Suppressor macrophage treated with lipopolysaccharide for 1 hour (primary cell): ENCODE measurements around the gene DKC1.

ENCODE experiments used
- DNase-seq, 3 donors: peaks; one replicate each; pipeline ENCODE4 v3.0.0-alpha.2; 2020 to 2022

The DKC1 gene

DNA sequence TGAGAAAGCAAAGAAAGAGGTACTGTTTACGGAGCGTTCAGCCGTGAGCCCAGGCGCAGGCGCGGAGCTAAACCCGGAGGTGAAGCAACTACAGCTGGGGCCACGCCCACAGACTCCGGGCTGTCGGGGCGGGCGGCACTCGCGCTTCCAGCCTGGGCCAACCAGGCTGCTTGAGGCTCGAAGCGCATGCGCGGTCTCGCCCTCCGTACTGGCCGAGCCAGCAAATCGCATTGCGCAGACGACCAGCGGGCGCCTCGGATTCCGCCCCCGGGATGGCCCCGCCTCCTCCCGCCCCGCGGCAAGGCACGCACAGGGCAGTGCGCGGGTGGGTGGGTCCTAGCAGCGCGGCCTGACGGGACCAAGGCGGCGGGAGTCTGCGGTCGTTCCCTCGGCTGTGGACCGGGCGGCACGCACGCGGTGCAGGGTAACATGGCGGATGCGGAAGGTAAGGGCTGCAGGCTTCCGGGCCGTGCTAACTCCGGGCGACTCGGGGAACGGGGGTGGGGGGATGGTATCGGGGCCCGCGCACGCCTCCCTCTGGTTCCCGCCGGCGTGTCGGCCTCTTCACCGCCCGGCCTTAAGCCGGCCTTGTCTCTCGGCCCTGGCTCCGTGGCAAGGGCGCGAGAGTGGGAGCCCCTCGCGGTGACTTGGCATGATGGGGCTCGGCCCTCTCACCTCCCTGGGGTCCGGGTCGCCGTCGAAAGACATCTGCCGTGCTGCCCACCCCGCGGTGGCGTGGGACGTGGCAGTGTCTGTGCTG is at the start of gene DKC1:
Gene DKC1 (plus strand): TSS at position 328 of the 760 bp plus-strand sequence. CDS start 102 bp downstream, at position 430.
- DNase-seq = peak; percentile 97

- DNase-seq = peak; percentile 49 to 66 (median 58)
These were observed 47.7 kb upstream of the DKC1 start for GRCh38 chrX:154714925-154715324.

DNA sequence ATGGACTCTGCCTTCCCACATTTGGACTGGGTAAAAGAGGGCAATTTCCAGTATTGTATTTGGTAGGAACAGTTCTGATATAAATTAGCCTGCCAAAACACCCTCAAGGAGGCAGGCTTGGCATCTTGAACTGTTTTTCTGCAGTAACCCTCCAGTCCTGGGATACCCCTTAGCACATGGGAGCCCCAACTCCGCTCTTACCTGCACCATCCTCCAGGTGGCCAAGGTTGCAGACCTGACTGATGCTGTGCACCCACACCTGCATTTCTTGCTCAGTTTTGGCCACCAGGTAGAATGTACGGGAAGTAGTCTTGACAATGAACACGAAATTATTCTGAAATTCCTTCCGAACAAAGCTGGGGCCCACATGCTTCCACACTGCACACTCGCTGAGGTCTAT is 46.8 kb upstream of the DKC1 start:
- no peak for DNase-seq

DNA sequence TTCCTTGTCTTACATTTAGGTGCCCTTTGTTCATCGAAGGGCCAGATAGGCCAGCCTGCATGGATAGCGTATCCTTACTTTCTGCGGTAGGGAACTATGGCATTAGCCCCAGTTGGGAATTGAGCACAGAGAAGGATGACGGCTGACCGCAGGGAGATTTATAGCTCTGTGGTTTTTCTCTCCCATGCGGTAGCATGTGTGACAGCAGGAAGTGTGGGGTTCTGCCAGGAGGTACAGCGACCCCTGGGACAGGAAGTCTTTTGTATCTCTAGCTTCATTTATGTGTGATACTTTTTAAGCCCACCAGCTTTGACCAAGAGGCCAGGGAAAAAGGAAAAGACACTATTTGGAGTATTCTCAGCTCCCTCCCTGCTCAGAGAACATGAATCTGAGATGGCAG is 44.8 kb upstream of the DKC1 start:
- peak in 1 of 3 donors; percentile 30 for DNase-seq

- peak; percentile 69 to 87 (median 75) for DNase-seq
These were observed 44.0 kb upstream of the DKC1 start for GRCh38 chrX:154718616-154719015.

DNA sequence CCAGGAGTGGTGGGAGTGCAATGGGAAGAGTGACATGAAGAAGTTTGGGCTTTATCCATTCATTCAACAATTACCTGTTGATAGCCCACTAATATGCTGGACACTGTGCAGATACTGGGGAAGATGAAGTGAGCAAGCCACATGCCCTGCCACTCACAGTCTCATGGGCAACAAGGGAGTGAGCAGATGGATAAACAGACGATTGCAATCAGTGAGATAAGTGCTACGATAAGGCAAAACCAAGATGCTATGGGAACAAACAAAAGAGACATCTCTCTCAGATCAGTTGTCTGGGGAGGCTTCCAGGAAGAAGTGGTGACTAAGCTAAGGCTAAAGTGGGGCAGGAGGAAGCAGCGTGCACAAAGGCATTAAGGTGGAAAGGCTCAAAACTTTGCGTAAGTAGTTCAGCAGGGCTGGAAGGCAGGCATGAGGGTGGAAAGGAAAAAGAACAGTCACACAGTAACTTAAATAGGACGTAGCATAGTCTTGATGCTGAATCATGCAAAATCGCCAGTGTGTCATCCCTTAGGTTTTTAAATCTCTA is 43.5 kb upstream of the DKC1 start:
- peak; percentile 62 to 86 (median 75) for DNase-seq

- peak in 1 of 3 donors; percentile 42 for DNase-seq
These were observed 42.6 kb upstream of the DKC1 start for GRCh38 chrX:154720067-154720466.

DNA sequence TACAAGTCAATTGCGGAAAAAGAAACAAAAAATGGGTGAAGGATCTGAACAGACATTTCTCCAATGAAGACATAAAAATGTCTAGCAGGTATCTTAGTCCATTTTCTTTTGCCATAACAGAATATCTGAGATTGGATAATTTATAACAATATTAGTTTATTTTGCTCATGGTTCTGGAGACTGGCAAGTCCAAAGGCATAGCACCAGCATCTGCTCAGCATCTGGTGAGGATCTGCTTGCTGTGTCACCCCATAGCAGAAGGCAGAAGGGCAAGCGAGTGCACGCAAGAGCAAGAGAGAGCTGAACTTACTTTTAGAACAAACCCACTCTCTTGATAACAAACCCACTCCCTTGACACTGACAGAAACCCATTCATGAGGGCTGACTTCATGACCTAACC is 41.5 kb upstream of the DKC1 start:
- DNase-seq = no peak

GRCh38 chrX:154724993-154725756 is 37.5 kb upstream of the DKC1 start:
- DNase-seq = no peak

- no peak for DNase-seq
These were observed 35.2 kb upstream of the DKC1 start for GRCh38 chrX:154727418-154727817.

DNA sequence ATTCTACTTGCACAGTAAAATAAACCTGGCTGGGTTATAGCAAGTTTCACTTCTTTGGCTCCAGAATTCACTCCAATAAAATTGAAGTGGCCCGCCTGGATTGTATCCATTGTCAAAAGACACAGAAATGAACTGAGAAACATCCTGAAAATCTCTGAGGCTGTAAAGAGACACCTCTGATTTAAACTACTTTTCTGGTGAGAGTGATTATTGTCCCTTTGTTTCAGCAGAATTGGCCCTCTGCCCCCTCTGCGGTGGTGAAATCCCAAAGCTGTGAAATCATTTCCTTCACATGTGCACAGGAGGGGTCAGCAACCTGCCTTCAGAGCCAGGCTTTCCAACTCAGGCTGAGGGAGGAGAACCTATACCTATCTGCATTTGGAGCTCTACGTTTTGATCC is 34.8 kb upstream of the DKC1 start:
- no peak for DNase-seq

- no peak for DNase-seq
These were observed 34.1 kb upstream of the DKC1 start for GRCh38 chrX:154728431-154729190.

DNA sequence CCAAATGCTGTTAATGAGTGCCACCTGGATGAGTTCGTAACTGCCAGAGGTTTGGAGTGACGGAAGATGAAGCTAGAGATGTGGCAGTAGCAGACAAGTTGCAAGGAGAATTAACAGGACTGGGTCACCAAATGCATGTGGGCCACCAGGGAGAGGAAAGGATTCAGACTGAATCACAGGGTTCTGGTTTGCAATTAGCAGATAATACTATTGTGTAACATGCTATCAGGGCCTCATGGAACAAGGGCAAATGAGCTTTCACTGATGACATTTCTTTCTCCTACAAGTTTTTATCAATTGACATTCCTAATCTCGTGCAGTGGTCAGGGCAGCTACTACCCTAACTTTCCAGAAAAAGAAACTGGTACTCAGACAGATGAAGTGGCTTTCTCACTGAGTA is 33.2 kb upstream of the DKC1 start:
- DNase-seq = no peak

- no peak for DNase-seq
These were observed 32.3 kb upstream of the DKC1 start for GRCh38 chrX:154730253-154730891.

GRCh38 chrX:154731184-154731583 is 31.5 kb upstream of the DKC1 start:
- no peak for DNase-seq

GRCh38 chrX:154731881-154732280 is 30.8 kb upstream of the DKC1 start:
- peak; percentile 59 to 80 (median 78) for DNase-seq

DNA sequence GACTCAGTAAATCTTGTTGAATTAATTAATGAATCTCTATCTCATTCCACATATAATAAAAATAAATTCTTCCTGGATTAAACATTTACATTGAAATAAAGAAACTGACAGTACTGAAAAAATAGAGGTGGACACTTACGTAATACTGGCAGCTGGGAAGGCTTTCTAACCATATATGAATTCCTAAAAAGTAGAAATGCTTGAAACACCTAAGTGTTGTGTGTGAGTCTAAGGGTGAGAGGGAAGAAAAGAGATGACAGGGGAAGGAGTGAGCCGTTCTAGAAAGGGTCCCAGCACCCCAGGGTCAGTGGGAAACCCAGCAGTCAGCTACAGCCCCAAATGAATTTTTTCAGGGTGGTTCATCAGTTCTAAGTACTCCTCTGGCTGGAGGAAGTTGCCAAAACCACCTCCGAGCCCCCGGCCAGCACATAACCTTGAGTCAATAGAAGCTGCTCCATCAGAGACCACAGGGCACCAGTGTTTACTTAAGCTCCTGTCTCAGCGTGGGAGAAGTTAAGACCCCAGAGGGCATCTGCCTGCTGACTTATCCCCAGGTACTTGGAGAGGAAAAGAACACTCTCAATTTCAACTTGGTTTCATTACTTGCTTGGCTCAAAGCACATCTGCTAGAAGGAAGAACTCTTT is 30.1 kb upstream of the DKC1 start:
- DNase-seq = peak; percentile 40 to 54 (median 42)

- DNase-seq = no peak
These were observed 29.6 kb upstream of the DKC1 start for GRCh38 chrX:154733066-154733425.

DNA sequence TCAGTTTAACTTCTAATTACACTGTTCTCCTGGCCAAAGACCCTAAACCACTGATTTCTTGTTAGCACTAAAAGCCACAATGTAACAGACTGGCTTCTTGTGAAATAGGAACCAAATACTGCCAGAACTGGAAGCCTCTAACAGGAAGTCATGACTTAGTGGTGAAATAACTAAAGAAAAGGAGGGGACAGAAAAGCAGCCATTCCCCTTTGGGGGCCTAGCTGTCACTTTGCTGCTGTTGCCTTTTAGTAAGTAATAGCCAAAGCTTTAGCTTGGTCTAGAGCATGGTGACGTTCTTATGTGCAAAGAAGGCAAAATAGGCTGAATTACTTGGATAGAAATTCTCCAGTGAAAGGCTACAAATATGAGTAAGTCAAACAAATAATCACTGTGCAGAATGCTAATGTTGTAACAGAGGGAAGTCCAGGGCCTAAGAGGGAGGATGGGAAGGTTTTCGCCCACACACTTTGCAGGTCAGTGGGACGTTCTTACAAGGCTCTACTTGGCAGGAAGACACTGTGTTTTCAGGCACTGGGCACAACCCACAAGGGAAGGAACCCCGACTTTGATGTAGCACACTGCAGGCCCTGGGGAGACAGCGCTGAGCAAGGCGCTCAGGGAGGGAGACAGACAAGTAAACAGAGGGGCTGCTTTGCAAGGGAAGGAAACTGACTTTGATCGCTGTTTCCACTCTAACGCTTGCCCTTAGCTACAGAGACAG is 28.4 kb upstream of the DKC1 start:
- peak; percentile 77 to 90 (median 85) for DNase-seq

DNA sequence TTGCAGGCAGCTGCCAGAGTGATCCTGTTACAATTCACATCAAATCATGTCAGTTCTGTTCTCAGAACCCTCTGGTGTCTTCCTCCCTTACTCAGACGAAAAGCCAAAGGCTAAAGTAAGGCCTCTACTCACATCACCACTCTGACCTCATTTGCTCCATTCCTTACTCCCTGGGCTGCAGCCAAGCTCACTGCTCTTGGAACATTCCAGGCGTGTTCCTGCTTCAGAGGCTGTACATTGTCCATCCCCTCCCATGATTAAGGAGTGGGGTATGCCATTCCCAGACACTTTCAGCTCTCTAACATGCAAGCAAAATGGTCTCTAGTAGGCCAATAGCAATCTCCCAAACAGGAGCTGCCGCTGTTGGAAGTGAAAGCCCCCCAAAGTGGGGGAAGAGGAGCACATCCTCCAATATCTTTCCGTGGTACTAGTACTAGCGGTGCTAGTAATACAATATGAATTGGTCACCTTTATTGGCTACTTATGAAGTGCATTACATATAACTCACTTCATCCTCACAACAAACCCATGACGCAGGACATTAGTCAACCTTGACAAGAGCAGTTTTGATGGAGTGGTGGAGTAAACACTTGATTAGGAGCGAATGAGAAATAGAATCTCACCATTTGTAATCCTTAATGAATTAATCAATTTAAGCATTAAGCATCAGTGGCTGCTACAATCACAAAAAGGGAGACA is 26.8 kb upstream of the DKC1 start:
- no peak for DNase-seq

GRCh38 chrX:154737136-154737535 is 25.5 kb upstream of the DKC1 start:
- no peak for DNase-seq
